GM13977 (cell line): ENCODE measurements around the gene SEMA6B.
"Not testable (repeated sequence)": the region's sequence is repeated elsewhere in the genome, so short reads cannot be mapped to it uniquely, and the experiment has no call there.

Experiments
- DNase-seq: peaks from one replicate; pipeline ENCODE4 v3.0.0; 2012; ENCODE audit warnings: low spot score
- CTCF ChIP-seq: IDR thresholded peaks from 2 replicates; pipeline ENCODE4 v1.5.1; 2012; ENCODE audit warnings: mild to moderate bottlenecking, control low read depth; ENCODE audit not compliant: insufficient read depth; ENCODE audit errors: extremely low read depth, missing control alignments
- in situ Hi-C: fragments of 300-500 bp; cut with MboI; formaldehyde crosslinking; loops from one replicate; pipeline ENCODE4 v1.12.0; 2022; ENCODE audit warnings: low sequenced_read_pairs, low pct_unique_long_range_greater_than_20kb, mixed read lengths, inconsistent platforms; ENCODE audit not compliant: unreplicated experiment

Gene SEMA6B

GRCh38 chr19:4600893-4601292 lies 41.4 kb upstream of the SEMA6B start:
- DNase-seq: no peak
- no peak for TF ChIP-seq CTCF
- in situ Hi-C loops: no loop called here

- no peak for TF ChIP-seq CTCF
- DNase-seq: no peak
- in situ Hi-C loops: no loop called here
Measured at GRCh38 chr19:4600082-4600481, 40.6 kb upstream of the SEMA6B start.

- no peak for DNase-seq
- in situ Hi-C loops: no loop called here
- TF ChIP-seq CTCF: no peak
Measured at GRCh38 chr19:4598712-4599111, 39.2 kb upstream of the SEMA6B start.

GRCh38 chr19:4597975-4598671 lies 38.6 kb upstream of the SEMA6B start:
- TF ChIP-seq CTCF: no peak
- in situ Hi-C loops: no loop called here
- peak; percentile 90 for DNase-seq

GRCh38 chr19:4597278-4597974 lies 37.9 kb upstream of the SEMA6B start:
- no peak for TF ChIP-seq CTCF
- in situ Hi-C loops: no loop called here
- peak; percentile 74 for DNase-seq

GRCh38 chr19:4596033-4596904 lies 36.8 kb upstream of the SEMA6B start:
- no peak for DNase-seq
- in situ Hi-C loops: no loop called here

GRCh38 chr19:4595158-4595557 lies 35.7 kb upstream of the SEMA6B start:
- DNase-seq, in situ Hi-C loops: not testable (repeated sequence)

More at GRCh38 chr19:4596033-4596904, 36.8 kb upstream of the SEMA6B start:
- TF ChIP-seq CTCF: no peak
